Retina (tissue), 1 donor: ENCODE results near the gene DGCR8.

Experiments
- DNase-seq: peaks from one replicate; pipeline ENCODE4 v3.0.0-alpha.2; 2016

The DGCR8 gene

GRCh38 chr22:20112623-20113511, 32.8 kb downstream of the DGCR8 start:
- DNase-seq = no peak

- no peak for DNase-seq
Measured at GRCh38 chr22:20113551-20114310, 33.7 kb downstream of the DGCR8 start.

- no peak for DNase-seq
Measured at GRCh38 chr22:20114506-20115475, 34.8 kb downstream of the DGCR8 start.

- no peak for DNase-seq
Measured at GRCh38 chr22:20115691-20116375, 35.8 kb downstream of the DGCR8 start, which contains the start of gene RANBP1. Gene RANBP1 (plus strand): TSS chr22:20116104. CDS start chr22:20116185, 81 bp downstream.

GRCh38 chr22:20116376-20116950, 36.4 kb downstream of the DGCR8 start:
- DNase-seq = no peak

GRCh38 chr22:20116951-20117632, 37.1 kb downstream of the DGCR8 start, which contains the start of gene TRMT2A:
Gene TRMT2A (minus strand): TSS chr22:20117226. CDS start chr22:20116906, 320 bp downstream.
- DNase-seq = peak; percentile 100

- DNase-seq = no peak
Measured at GRCh38 chr22:20117633-20118299, 37.7 kb downstream of the DGCR8 start.

GRCh38 chr22:20118300-20119020, 38.4 kb downstream of the DGCR8 start:
- DNase-seq = no peak

- no peak for DNase-seq
Measured at GRCh38 chr22:20121856-20122415, 41.9 kb downstream of the DGCR8 start.

GRCh38 chr22:20123366-20124082, 43.5 kb downstream of the DGCR8 start:
- DNase-seq = no peak

- DNase-seq = no peak
Measured at GRCh38 chr22:20124083-20124787, 44.2 kb downstream of the DGCR8 start.

- no peak for DNase-seq
Measured at GRCh38 chr22:20125201-20126174, 45.4 kb downstream of the DGCR8 start.

GRCh38 chr22:20126284-20127029, 46.4 kb downstream of the DGCR8 start:
- no peak for DNase-seq

GRCh38 chr22:20127318-20127868, 47.4 kb downstream of the DGCR8 start:
- no peak for DNase-seq

GRCh38 chr22:20127869-20128618, 48.0 kb downstream of the DGCR8 start:
- DNase-seq = no peak
